Stimulated activated CD4-positive, alpha-beta T cell treated with anti-CD3 and anti-CD28 coated beads, Interleukin-2, amount 100 ng/mL, for 48 hours (primary cell): Measurements from ENCODE around the gene TPTE.
"Not testable (repeated sequence)": the region's sequence is repeated elsewhere in the genome, so short reads cannot be mapped to it uniquely, and the experiment has no call there.

Experiments used
- DNase-seq, 2 donors: peaks; one replicate each; pipeline ENCODE4 v3.0.0-alpha.2; 2020

The TPTE gene

GRCh38 chr21:10617133-10617752, 95.9 kb downstream of the TPTE start:
- not testable (repeated sequence) for DNase-seq

DNA sequence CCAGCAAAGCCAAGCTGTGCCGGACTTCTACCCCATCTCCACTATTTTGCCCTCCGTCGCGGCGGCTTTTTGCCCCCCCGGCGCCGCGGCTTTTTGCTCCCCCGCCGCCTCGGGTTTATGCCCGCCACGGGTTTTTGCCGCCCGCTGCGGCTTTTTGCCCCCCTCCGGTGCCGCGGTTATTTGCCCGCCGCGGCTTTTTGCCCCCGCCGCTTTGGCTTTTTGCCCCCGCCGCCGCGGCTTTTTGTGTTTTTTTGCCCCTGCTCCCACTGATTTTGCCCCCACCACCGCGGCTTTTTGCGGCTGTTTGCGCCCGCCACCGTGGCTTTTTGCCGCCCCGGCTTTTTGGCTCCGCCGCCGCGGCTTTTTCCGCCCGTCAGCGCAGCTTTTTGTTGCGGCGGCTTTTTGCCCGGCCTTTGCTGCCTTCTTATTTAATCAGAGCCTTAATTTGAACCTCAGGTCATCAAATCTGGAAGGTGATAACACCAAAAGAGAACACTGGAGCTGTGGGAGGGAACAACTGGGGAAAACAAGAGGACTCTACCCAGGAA, 106.0 kb downstream of the TPTE start:
- no peak for DNase-seq

GRCh38 chr21:10629239-10629638, 107.9 kb downstream of the TPTE start:
- not testable (repeated sequence) for DNase-seq

DNA sequence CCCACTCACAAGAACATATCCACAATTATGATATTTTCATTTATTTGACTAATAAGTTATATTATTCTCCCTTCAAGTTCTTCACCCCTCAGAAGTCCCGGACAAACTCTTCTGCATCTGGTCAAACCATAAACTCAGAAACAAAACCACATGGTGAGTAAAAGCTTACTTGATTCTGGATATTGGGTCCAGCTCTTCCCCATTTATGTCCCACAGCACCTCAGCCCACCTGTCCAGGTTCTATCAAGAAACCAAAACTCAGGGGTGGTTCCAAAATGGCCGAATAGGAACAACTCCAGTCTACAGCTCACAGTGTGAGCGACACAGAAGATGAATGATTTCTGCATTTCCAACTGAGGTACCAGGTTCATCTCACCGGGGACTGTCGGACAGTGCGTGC, 109.4 kb downstream of the TPTE start:
- DNase-seq, result not testable (repeated sequence)

DNA sequence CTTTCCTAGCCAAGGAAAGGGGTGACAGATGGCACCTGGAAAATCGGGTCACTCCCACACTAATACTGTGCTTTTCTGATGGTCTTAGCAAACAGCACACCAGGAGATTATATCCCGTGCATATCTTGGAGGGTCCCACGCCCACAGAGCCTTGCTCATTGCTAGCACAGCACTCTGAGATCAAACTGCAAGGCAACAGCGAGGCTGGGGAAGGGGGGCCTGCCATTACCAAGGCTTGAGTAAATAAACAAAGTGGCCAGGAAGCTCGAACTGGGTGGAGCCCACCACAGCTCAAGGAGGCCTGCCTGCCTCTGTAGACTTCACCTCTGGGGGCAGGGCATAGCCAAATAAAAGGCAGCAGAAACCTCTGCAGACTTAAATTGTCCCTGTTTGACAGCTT, 109.9 kb downstream of the TPTE start:
- not testable (repeated sequence) for DNase-seq

DNA sequence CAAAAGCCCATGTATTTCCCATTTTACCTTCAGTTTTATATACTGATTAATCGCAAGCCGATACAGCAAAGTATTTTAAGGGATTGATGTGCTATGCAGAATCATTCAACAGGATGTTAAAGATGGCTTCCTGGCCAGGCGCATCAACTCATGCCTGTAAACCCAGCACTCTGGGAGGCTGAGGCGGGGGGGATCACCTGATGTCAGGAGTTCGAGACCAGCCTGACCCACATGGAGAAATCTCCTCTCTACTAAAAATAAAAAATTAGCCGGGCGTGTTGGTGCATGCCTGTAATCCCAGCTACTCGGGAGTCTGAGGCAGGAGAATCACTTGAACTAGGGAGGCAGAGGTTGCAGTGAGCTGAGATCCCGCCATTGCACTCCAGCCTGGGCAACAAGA, 116.8 kb downstream of the TPTE start:
- DNase-seq, result not testable (repeated sequence)

- no peak for DNase-seq
These were observed 117.7 kb downstream of the TPTE start for GRCh38 chr21:10639123-10639522.

GRCh38 chr21:10639746-10640145, 118.4 kb downstream of the TPTE start:
- DNase-seq, result not testable (repeated sequence)

DNA sequence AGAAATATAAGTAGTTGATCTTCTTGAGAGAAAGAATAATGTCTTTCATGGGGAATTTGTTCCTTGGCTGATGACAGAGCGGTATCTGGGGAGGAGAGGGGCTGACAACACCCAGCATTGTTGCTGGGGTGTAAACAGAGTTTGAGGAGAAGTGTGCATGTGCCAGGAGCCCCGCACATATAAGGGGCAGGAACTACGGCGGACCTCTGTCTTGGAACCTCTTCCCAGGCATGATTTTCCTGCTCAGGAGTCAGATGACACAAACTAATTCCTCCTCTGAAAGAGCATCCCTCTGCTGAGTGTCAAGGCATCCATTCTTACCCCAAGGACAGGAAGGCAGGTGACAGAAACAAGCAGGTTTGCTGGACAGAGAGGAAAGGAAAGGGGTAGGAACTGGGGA, 119.1 kb downstream of the TPTE start:
- no peak for DNase-seq

DNA sequence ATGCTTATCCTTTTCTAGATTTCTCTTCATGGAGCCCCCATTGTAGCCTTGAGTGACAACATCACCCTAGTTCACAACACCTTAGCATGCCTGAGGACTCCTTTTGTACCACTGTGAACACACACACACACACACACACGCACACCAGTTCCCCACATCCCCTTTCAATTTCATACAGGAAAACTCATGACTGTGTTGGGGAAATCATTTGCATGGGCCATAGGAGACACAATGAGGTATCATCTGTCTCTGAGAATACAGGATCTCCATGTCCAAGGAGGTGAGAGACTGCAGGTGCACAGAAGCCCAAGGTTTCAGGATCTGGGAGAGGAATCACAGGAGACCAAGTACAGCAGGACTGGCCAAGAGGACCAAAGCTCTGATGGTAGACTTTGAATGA, 119.7 kb downstream of the TPTE start:
- no peak for DNase-seq

GRCh38 chr21:10645667-10646066, 124.3 kb downstream of the TPTE start:
- not testable (repeated sequence) for DNase-seq

DNA sequence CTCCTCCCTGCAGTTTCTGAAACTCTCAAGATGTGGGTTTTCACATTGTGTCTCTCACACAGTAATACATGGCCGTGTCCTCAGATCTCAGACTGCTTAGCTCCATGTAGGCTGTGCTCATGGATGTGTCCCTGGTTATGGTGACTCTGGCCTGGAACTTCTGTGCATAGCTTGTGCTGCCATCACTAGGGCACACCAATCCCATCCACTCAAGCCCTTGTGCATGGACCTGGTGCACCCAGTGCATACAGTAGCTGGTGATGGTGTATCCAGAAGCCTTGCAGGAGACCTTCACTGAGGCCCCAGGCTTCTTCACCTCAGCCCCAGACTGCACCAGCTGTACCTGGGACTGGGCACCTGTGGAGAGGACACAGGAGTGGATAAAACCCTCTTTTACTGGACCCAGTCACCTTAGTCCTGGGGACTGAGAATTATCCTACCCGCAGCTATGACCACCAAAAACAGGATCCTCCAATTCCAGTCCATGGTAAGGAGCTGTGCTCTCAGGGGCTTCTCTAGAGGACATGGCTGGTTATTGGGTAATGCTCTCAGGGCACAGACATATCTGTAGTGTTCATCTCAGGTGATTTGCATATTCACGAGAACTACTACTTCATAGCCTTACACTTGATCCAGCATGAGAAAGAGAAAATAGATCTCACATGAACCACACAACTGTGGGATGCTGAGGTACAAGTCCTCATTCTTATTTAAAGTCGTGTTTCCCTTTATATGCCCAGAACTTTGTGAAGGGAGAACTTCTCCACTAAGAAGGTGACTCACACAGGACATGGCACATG, 128.2 kb downstream of the TPTE start:
- not testable (repeated sequence) for DNase-seq

DNA sequence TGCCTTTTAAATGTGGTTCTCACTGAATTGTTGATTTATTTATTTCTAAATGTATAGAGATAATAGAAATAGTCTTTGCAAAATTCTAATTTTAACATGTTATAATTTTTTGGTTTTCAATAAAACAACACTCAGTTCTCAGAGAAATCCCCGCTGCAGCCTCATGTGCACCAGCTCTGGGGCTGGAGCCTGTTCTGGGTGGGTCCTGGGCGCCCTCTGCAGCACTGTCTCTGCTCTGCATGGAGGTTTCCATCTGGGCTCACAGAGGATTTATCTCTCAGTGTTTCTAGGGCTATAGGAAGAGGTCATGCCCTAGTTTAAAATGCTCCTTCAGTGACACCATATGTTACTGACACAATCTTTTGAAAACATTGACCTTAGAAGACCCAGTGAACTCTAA, 128.9 kb downstream of the TPTE start:
- not testable (repeated sequence) for DNase-seq
